ENCODE measurements around the gene DYNC1H1. TPM values are rescaled to one million over a fixed set of nuclear protein-coding genes. Genes with fewer than 3 reads are reported as not detected.

DYNC1H1 gene
- polyA plus RNA-seq, 1 donor (not counting 4 experiments of a cell fraction or from before 2014, with no cell fraction given): 166 TPM

DNA sequence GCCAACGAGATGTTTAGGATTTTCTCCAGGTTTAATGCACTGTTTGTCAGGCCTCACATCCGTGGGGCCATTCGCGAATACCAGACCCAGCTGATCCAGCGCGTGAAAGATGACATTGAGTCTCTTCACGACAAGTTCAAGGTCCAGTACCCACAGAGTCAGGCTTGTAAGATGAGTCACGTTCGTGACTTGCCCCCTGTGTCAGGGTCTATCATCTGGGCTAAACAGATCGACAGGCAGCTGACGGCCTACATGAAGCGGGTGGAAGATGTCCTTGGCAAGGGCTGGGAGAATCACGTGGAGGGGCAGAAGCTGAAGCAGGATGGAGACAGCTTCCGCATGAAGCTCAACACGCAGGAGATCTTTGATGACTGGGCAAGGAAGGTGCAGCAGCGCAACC is 21.6 kb downstream of the DYNC1H1 start:
- Histone ChIP-seq H3K36me3 (ENCODE audit: control insufficient read depth in 2 of 2, extremely low read depth in 1 of 2, insufficient read depth in 2 of 2, low read length in 2 of 2) (peaks cover 54 to 60% of the 10 kb centered on the region in 2 experiments), H3K79me2 (ENCODE audit: control insufficient read depth, insufficient read depth, low read length) (peaks cover 51% of the 10 kb centered on the region), H2AFZ (ENCODE audit: control insufficient read depth, low read length) (no peak overlapping the region), H3K9me3 (ENCODE audit: control insufficient read depth, low read depth, low read length) (no peaks in the 10 kb centered on the region), H3K27ac (ENCODE audit: control insufficient read depth, insufficient read depth, low read length) (no peak overlapping the region), H3K9me1 (ENCODE audit: control insufficient read depth, extremely low read depth, insufficient read depth, low read length) (no peaks in the 10 kb centered on the region), H3K4me1 (ENCODE audit: control insufficient read depth, extremely low read depth, insufficient read depth, low read length) (peaks cover 6% of the 10 kb centered on the region), H3K27me3 (ENCODE audit: control insufficient read depth, extremely low read depth, insufficient read depth, low read length) (no peaks in the 10 kb centered on the region), H3K4me2 (ENCODE audit: control insufficient read depth, extremely low read depth, insufficient read depth, low read depth, low read length) (no peak overlapping the region), H3K4me3 (ENCODE audit: control insufficient read depth in 2 of 3, extremely low read depth in 1 of 3, insufficient read depth in 2 of 3, low read depth in 1 of 3, low read length in 3 of 3) (no peak overlapping the region), H4K20me1 (ENCODE audit: control insufficient read depth, extremely low read depth, insufficient read depth, low read length) (peaks cover 7% of the 10 kb centered on the region), H3K9ac (ENCODE audit: control insufficient read depth, extremely low read depth, insufficient read depth, low read length) (no peak overlapping the region)
- DNase-seq (ENCODE audit: low read depth, low spot score) (no peak), FAIRE-seq (no peak)
- dilution Hi-C loops (cut with MboI; ENCODE audit: extremely low pct_ligation_motif_present, low sequenced_read_pairs): no loop called here
- TF ChIP-seq, protein P1, sequence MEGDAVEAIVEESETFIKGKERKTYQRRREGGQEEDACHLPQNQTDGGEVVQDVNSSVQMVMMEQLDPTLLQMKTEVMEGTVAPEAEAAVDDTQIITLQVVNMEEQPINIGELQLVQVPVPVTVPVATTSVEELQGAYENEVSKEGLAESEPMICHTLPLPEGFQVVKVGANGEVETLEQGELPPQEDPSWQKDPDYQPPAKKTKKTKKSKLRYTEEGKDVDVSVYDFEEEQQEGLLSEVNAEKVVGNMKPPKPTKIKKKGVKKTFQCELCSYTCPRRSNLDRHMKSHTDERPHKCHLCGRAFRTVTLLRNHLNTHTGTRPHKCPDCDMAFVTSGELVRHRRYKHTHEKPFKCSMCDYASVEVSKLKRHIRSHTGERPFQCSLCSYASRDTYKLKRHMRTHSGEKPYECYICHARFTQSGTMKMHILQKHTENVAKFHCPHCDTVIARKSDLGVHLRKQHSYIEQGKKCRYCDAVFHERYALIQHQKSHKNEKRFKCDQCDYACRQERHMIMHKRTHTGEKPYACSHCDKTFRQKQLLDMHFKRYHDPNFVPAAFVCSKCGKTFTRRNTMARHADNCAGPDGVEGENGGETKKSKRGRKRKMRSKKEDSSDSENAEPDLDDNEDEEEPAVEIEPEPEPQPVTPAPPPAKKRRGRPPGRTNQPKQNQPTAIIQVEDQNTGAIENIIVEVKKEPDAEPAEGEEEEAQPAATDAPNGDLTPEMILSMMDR (optimal IDR thresholded peaks at IDR 0.05 in 1 of 3, IDR thresholded peaks at IDR 0.05 in 1 of 3, conservative IDR thresholded peaks at IDR 0.05 in 1 of 3; ENCODE audit: extremely low read depth in 1 of 3, insufficient read depth in 2 of 3, low read length in 3 of 3): no peak
- TF ChIP-seq EZH2 (IDR thresholded peaks at IDR 0.05; ENCODE audit: low read length): no peak

DNA sequence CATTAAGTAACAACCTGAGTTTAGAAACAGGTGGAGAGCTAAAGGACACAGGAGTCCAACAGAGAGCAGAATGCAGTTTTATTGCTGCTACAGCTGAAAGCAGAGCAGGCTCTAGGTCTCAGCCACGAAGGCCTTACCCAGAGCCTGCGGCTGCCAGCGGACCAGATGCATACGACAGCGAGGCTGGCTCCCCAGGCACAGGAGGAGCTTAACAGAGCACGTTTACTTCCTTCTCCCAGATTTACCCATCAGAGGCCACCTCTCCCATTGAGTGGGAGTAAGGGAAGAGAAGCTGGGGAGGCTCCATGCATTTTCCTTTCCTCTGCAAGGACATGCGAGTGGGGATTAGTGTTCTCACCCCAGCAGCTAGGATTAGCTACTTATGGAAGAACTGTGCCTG is 22.6 kb downstream of the DYNC1H1 start:
- Histone ChIP-seq H3K4me1 (ENCODE audit: control insufficient read depth, extremely low read depth, insufficient read depth, low read length) (no peaks in the 10 kb centered on the region), H3K36me3 (ENCODE audit: control insufficient read depth in 2 of 2, extremely low read depth in 1 of 2, insufficient read depth in 2 of 2, low read length in 2 of 2) (peaks cover 56 to 60% of the 10 kb centered on the region in 2 experiments), H3K79me2 (ENCODE audit: control insufficient read depth, insufficient read depth, low read length) (peaks cover 50% of the 10 kb centered on the region), H2AFZ (ENCODE audit: control insufficient read depth, low read length) (no peak overlapping the region), H3K4me3 (ENCODE audit: control insufficient read depth in 2 of 3, extremely low read depth in 1 of 3, insufficient read depth in 2 of 3, low read depth in 1 of 3, low read length in 3 of 3) (no peak overlapping the region), H3K27ac (ENCODE audit: control insufficient read depth, insufficient read depth, low read length) (no peak overlapping the region), H3K4me2 (ENCODE audit: control insufficient read depth, extremely low read depth, insufficient read depth, low read depth, low read length) (no peak overlapping the region), H3K9ac (ENCODE audit: control insufficient read depth, extremely low read depth, insufficient read depth, low read length) (no peak overlapping the region), H3K27me3 (ENCODE audit: control insufficient read depth, extremely low read depth, insufficient read depth, low read length) (no peaks in the 10 kb centered on the region), H4K20me1 (ENCODE audit: control insufficient read depth, extremely low read depth, insufficient read depth, low read length) (peaks cover 7% of the 10 kb centered on the region), H3K9me1 (ENCODE audit: control insufficient read depth, extremely low read depth, insufficient read depth, low read length) (no peaks in the 10 kb centered on the region), H3K9me3 (ENCODE audit: control insufficient read depth, low read depth, low read length) (no peaks in the 10 kb centered on the region)
- dilution Hi-C loops (cut with MboI; ENCODE audit: extremely low pct_ligation_motif_present, low sequenced_read_pairs): no loop called here
- DNase-seq (ENCODE audit: low read depth, low spot score) (no peak), FAIRE-seq (no peak)
- TF ChIP-seq EZH2 (IDR thresholded peaks at IDR 0.05; ENCODE audit: low read length): no peak
- TF ChIP-seq, protein P1 (optimal IDR thresholded peaks at IDR 0.05 in 1 of 3, IDR thresholded peaks at IDR 0.05 in 1 of 3, conservative IDR thresholded peaks at IDR 0.05 in 1 of 3; ENCODE audit: extremely low read depth in 1 of 3, insufficient read depth in 2 of 3, low read length in 3 of 3): no peak
